ENCODE results near the gene YIPF4.
"Not testable (repeated sequence)": the region's sequence is repeated elsewhere in the genome, so short reads cannot be mapped to it uniquely, and the experiment has no call there.

Gene YIPF4

DNA sequence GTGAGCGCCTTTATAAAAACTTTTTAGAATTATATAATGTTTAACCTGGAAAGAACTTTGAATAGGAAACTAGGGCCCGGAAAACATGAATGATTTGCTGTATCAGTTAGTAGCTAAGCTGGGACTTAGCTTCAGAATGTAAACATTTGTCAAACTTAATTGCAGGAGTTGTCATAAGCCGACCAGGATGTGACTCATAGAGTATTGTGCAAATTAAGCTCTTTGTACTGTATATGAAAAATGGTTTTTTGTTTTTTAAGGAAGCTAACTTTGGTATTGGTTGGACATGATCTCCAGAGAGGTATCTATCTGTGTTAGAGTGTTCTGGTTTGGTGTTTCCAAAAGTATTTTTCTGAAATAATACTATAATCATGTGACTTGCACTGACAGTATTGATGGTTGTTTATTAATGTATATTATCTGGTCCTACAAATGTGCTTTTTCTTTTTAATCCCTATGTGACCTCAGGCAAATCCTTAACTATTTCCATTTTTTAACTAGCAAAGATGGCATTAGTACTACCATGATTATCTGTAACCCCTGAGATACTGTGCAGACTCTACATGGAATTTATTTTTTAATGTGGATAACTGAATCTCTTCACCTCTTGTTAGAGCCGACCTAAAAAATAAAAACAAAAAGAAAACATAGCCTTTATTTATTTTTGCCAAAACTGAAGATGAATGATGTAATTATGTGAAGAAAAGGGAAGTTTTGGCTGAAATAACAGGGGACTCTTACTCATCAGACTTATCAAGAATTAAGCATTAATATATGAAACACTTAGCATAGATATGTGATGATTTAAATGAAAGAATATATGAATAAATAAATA lies 11.7 kb downstream of the YIPF4 start:
- DNase-seq: no peak

DNA sequence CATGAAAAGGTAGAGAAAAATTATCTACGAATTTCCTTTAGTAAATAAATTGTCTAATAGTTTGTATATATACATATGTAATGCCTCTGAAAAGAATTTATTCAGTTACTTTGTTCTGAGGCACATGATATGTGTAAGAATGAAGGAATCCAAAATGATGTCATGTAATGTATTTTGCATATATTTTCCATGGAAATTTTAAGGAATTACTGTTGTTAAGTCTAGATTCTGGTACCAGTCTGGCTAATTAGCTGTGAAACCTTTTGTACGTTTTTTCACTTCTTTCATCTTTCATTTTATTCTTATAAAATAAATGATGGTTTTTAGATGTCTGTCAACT lies 12.3 kb downstream of the YIPF4 start:
- no peak for DNase-seq

DNA sequence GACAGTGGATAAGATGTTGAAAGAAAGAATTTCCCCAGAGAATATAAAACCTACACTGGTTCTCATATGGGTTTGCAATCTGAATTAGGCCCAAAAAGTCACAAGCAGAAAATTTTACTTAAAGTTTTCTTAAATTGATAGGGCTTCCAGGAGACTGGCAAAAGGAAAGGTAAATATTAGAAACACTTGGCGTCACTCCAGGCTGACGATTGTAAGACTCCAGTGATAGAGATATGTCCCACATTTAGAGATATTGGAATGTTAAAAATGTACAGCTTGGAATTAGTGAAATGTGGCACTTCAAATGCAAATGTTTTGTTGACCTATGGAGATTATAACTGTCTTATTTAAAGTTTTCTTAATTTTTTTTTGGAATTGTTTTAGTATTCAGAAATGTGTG lies 14.0 kb downstream of the YIPF4 start:
- no peak for DNase-seq

DNA sequence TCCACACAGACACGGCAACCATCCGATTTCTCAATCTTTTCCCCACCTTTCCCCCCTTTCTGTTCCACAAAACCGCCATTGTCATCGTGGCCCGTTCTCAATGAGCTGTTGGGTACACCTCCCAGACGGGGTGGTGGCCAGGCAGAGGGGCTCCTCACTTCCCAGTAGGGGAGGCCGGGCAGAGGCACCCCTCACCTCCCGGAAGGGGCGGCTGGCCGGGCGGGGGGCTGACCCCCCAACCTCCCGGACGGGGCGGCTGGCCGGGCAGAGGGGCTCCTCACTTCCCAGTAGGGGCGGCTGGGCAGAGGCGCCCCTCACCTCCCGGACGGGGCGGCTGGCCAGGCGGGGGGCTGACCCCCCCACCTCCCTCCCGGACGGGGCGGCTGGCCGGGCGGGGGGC lies 15.8 kb downstream of the YIPF4 start:
- DNase-seq: not testable (repeated sequence)

DNA sequence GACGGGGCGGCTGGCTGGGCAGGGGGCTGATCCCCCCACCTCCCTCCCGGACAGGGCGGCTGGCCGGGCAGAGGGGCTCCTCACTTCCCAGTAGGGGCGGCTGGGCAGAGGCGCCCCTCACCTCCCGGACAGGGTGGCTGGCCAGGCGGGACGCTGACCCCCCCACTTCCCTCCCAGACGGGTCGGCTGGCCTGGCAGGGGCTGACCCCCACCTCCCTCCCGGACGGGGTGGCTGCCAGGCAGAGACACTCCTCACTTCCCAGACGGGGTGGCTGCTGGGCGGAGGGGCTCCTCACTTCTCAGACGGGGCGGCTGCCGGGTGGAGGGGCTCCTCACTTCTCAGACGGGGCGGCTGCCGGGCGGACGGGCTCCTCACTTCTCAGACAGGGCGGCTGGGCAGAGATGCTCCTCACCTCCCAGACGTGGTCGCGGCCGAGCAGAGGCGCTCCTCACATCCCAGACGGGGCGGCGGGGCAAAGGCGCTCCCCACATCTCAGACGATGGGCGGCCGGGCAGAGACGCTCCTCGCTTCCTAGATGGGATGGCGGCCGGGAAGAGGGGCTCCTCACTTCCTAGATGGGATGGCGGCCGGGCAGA lies 16.4 kb downstream of the YIPF4 start:
- DNase-seq: not testable (repeated sequence)

DNA sequence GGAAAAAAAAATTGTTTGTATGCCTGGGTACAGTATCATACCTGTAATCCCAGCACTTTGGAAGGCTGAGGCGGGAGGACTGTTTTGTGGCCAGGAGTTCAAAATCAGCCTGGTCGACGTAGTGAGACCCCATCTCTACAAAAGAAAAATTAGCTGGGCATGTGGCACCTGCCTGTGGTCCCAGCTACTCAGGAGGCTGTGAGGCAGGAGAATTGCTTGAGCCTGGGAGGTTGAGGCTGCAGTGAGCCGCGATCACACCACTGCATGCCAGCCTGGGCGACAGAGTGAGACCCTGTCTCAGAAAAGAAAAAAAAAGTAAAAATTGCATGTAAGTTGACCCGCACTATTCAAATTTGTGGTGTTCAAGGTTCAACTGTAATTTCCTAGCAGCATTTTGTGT lies 32.9 kb downstream of the YIPF4 start:
- no peak for DNase-seq

DNA sequence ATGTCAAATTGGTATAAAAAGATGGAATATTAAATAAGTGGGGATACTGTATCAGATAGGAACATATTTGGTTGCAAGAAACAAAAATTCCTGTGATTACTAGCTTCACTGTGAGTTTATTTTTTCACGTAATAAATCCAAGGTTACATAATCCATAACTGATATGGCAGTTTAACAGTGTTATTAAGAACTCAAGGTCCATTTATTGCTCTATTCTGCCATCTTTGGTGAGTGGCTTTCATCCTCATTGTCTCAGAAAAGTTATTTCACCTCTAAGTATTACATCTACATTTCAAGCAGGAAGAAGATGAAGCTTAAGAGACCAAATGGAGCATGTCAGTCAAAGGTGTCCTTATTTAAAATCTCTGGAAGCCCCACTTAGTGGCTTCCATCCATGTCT lies 37.2 kb downstream of the YIPF4 start:
- DNase-seq: no peak

DNA sequence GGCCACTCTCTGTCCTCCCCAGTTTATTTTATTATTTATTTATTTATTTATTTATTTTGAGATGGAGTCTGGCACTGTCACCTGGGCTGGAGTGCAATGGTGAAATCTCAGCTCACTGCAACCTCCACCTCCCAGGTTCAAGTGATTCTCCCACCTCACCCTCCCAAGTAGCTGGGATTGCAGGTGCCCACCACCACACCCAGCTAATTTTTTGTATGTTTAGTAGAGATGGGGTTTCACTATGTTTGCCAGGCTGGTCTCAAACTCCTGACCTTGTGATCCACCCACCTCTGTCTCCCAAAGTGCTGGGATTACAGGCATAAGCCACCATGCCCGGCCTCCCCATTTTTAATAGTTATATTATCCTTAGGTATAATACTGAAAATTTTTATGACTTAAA lies 51.0 kb downstream of the YIPF4 start:
- DNase-seq: not testable (repeated sequence)

DNA sequence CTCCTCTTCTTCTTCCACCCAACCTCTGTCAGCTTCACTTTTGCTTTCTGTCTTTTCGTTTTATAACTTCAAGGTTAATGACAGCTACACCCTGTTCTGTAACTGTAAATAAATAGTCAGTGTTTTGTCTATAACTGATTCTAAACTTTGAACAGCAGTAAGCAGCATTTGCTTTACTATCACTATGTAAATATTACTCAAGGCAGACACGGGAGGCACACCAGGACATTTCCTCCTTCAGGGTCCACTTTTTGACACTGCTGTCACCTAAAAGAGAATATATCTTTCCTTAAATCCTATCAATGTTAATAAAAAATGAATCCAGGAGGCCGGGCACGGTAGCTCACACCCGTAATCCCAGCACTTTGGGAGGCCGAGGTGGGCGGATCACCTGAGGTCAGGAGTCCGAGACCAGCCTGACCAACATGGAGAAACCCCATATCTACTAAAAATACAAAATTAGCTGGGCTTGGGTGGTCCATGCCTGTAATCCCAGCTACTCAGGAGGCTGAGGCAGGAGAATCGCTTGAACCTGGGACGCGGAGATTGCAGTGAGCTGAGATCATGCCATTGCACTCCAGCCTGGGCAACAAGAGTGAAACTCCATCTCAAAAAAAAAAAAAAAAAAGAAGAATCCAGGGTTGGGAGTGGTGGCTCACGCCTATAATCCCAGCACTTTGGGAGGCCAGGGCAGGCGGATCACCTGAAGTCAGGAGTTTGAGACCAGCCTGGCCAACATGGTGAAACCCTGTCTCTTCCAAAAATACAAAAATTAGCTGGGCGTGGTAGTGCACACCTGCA lies 51.7 kb downstream of the YIPF4 start:
- not testable (repeated sequence) for DNase-seq

DNA sequence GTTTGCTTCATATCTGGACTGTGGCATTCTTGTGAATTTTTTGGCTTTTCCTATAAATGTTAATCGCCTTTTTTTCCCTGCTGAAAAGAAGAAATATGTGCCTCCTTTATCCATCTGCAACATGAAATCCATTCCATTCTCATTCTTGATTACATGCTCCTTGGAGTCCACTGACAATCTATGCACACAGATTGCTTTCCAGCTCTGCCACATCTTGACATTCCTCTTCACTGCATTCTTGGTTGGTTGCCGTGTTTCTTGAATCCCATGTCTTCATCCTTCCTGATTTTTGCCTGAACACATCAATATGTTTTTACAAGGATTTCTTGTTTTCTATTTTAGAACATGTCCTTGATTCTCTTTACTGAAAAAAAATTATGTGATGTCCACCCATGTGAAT lies 52.4 kb downstream of the YIPF4 start:
- no peak for DNase-seq

DNA sequence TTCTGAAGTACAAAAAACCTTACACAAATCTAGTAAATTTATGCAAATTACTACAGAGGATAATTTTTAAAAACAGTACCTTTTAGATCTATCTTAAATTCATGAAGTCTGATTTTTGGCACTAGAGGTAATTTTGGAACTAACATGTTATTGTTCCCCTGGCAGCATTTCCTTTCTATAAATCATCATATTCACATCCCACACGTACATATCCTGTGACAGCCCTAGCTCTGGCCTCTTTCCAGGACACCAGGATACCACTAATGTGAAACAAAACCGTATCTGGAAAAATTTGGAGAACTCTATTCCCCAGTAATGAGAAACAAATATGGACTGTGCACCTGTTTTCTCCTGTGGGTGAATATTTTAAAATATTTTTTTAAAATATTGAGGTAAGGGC lies 65.1 kb downstream of the YIPF4 start:
- DNase-seq: no peak

DNA sequence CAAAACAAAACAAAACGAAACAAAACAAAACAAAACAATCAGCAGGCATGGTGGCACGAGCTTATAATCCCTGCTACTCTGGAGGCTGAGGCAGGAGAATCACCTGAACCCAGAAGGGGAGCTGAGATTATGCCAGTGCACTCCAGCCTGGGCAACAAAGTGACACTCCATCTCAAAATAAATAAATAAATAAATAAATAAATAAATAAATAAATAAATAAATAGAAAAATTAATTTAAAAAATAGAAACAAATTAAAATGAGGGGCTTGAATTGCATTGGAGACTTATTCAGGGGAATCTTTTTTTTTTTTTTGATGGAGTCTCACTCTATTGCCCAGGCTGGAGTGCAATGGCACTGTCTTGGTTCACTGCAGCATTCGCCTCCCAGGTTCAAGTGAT lies 73.1 kb downstream of the YIPF4 start:
- not testable (repeated sequence) for DNase-seq

DNA sequence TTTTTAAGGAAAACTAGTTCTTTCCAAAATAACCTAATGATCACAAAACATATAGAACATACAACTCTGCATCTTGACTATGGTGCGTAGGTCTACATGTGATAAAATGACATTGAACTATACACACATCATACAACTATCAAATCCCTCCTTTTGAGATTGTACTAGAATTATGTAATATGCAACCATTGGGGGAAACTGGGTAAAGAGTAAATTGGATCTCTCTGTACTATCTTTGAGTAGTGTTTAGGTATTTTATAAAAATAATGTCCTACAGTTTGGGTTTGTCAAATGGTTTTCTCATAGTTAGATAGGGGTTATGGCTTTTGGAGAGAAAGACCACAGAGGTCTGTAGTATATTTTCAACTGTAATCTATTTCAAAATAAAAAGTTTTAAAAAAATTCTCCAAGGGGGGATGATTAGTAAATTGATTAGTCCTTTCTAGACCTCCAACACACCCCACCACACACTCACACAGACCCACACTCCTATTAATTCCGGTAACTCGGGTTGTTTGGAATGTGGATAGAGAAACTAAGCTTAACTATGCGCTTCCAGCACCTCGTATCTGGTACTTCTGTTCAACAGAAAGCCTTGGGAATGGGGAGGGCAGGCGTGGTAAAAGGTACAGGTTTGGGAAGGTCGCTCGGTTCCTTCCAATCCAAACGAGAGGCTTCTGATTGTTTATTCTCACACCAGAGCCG lies 78.4 kb downstream of the YIPF4 start:
- DNase-seq: no peak

DNA sequence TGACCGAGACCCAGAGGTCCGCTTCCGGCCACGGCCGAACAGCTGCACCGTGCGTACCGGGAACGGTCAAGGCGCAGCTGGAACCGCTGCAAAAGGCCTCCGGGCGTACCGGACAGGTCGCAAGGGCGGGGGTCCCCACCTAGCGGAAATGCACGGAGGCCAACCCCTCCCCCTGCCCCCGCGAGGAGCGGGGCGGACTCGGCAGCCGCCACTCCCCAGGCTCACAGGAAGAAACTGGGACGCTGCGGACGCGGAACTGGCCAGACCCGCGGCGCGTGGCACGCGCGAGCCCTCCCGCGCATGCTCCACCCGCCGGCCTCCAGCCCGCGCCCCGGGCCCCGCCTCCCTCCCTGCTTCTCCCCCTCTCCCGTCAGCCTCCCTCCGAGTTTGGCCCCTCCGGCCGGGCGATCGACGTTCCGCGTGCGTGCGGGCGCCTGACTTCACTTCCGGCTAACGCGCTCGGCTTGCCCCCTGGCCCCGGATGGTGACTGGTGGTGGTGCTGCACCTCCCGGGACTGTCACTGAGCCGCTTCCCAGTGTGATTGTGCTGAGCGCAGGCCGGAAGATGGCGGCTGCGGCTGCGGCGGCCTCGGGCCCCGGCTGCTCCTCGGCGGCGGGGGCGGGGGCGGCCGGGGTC lies 79.1 kb downstream of the YIPF4 start, which contains the start of gene BIRC6:
TSS of gene BIRC6 (plus strand) at position 343 of the 637 bp plus-strand sequence. CDS start at position 482, 139 bp downstream.
- peak; percentile 98 for DNase-seq

DNA sequence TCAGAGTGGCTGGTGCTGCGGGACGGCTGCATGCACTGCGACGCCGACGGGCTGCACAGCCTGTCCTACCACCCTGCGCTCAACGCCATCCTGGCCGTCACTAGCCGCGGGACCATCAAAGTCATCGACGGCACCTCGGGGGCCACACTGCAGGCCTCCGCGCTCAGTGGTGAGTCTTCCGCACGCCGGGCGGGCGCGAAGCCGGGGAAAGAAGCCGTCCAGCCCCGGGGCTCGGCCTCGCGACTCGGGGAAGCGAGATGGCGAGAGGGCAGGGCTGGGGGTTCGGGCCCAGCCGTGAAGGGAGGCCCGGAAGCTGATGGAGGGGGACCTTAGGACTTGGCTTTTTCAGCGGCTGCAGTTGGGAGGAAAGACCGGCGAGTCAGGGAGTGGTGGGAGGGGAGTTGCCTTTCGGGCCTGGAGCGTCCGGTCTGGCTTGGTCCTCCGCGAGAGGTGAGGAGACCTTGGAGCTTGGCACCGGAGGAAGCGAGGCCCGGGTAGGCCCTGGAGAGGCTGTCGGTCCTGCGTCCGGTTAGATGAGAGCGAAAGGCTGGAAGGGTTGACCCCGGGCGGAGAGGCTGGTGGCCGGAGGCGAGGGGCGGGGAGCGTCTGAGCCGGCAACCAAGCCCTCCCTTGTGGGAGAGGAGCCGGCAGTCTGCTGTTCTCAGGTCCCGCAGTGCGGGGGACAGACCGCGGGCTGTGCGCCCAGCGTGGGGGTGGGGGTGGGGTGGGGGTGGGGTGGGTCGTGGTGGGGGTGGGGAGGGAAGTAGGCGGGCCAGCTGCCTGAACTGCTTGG lies 79.8 kb downstream of the YIPF4 start:
- peak; percentile 42 to 48 for DNase-seq

DNA sequence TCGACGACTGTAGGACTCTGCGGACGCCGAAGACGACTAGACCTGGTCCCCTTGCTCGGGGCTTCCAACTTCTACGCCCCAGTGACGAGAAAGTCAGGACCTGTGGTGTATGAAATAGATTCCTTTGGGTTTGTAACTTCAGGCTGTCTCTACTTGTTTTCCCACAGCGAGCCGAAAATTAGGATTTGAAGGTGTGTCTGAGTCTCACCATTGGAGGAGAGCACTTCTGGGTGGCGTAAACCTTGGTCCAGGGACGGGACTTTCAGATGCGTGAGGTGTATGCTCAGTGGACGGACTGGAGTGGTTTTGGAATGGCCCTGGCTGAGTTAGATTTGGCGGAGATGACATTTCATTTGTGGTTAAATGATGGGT lies 80.4 kb downstream of the YIPF4 start:
- DNase-seq: peak; percentile 17 to 25

DNA sequence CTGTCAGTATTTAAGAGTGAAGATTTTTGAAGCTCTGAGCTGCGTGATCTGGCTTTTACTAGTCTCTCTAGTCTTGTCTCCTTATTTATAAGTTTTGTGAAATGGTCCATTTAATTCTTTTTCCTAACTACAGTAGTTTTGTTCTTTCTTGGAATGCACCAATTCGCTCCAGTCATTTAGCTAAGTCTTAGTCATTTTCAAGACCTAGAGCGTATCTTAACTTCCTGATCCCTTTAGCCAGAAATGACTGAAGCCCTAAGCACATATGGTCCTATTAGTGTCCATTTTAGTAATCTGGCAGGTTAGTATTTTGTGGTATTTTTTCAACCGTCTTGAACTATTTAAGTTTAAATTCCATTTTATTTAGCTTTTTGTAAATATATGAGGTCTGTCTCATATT lies 82.7 kb downstream of the YIPF4 start:
- no peak for DNase-seq

DNA sequence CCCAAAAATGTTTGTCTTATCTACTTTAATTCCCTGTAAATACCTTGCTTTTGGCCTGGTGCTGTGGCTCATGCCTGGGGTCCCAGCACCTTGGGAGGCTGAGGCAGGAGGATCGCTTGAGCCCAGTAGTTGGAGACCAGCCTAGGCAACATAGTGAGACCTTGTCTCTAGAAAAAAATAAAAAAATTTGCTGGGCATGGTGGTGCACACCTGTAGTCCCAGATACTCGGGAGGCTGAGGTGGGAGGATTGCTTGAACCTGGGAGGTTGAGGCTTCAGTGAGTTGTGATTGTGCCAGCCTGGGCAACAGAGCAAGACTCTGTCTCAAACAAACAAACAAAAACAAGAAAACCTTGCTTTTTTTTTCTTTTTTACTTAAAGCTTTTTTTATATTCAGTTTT lies 85.3 kb downstream of the YIPF4 start:
- DNase-seq: not testable (repeated sequence)

DNA sequence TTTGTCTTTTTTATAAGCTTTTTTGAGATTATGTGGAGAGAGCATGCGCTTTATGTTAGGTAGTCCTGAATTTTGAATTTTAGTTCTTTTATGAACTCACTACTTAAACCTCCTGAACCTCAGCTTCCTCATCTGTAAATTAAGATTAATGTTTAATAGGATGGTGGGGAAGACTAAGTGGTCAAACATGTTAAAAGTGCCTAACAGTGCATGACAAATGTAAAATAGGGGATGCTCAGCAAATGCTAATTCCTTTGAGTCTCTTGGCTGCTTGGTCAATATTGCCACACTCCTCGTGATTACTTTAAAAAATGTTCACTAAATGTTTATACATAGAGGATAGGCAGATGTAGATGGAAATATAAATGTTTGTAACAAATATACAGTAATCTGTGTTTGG lies 85.9 kb downstream of the YIPF4 start:
- no peak for DNase-seq

DNA sequence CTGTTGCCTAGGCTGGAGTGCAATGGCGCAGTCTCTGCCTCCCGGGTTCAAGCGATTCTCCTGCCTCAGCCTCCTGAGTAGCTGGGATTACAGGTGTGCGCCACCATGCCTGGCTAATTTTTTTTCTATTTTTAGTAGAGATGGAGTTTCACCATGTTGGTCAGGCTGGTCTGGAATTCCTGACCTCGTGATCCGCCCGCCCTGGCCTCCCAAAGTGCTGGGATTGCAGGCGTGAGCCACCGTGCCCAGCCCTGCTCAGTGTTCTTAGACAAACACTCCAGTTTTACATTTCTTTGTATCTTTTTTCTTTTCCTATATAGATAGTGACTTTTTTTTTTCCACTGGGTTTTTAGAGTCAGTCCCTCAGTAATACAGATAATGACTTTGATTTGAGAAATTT lies 86.6 kb downstream of the YIPF4 start:
- DNase-seq: not testable (repeated sequence)

DNA sequence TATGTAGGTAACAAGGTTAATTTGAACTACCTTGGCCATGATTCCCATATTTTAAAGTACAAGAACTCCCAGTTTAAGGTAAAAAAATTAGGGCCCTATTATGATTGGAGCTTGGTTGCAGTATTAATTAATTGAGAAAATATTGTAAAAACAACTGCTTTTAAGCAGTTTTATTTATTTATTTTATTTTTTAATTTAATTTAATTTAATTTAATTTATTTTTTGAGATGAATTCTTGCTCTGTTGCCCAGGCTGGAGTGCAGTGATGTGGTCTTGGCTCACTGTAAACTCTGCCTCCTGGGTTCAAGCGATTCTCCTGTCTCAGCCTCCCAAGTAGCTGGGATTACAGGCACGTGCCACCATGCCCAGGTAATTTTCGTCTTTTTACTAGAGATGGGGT lies 88.0 kb downstream of the YIPF4 start:
- not testable (repeated sequence) for DNase-seq

Measured in activated CD4-positive, alpha-beta T cell treated with anti-CD3 and anti-CD28 coated beads, Interleukin-2, amount 50 U/mL, for 48 hours (primary cell).